GM12873 (cell line): ENCODE data around the gene TMEM60.

Experiments
- CTCF ChIP-seq: IDR thresholded peaks from 2 replicates; pipeline ENCODE4 v1.5.1; 2012; ENCODE audit warnings: low read depth, mild to moderate bottlenecking, moderate library complexity, low read length, control low read depth; ENCODE audit not compliant: insufficient read depth; ENCODE audit errors: missing control alignments

The TMEM60 gene

GRCh38 chr7:77824636-77825035 is 26.4 kb upstream of the TMEM60 start:
- TF ChIP-seq CTCF = no peak

- TF ChIP-seq CTCF = no peak
Measured at GRCh38 chr7:77823787-77824186, 25.6 kb upstream of the TMEM60 start.

GRCh38 chr7:77822269-77822668 is 24.0 kb upstream of the TMEM60 start:
- TF ChIP-seq CTCF = no peak

- TF ChIP-seq CTCF = no peak
Measured at GRCh38 chr7:77820967-77821366, 22.7 kb upstream of the TMEM60 start.

- no peak for TF ChIP-seq CTCF
Measured at GRCh38 chr7:77819021-77819420, 20.8 kb upstream of the TMEM60 start.

GRCh38 chr7:77813180-77813579 is 14.9 kb upstream of the TMEM60 start:
- TF ChIP-seq CTCF = no peak

- TF ChIP-seq CTCF = no peak
Measured at GRCh38 chr7:77812290-77812685, 14.1 kb upstream of the TMEM60 start.
